Neural cell (in vitro differentiated cells): ENCODE data around the gene RBM33. TPM values are rescaled to one million over a fixed set of nuclear protein-coding genes. Genes with fewer than 3 reads are reported as not detected.

Source experiments
- H2AFZ ChIP-seq: fragments of 200-600, 300-800 bp; sonication (generic), shearing (Covaris generic); 2 replicates; pipeline ENCODE4 v1.6.0; 2014; ENCODE audit warnings: low read depth, mild to moderate bottlenecking, antibody characterized with exemption, low read length, moderate library complexity
- H3F3A ChIP-seq: fragments of 200-600 bp; shearing (Covaris generic); 2 replicates; pipeline ENCODE4 v1.6.1; 2016; ENCODE audit warnings: mild to moderate bottlenecking, moderate library complexity, mixed read lengths, antibody characterized with exemption, low read length; ENCODE audit not compliant: insufficient read depth, poor library complexity, severe bottlenecking
- H3K27ac ChIP-seq: fragments of 200-600, 300-800 bp; sonication (generic), shearing (Covaris generic); 2 replicates; pipeline ENCODE4 v1.5.1; 2014; ENCODE audit warnings: mild to moderate bottlenecking, low read length, moderate library complexity
- H3K27me3 ChIP-seq: fragments of 300-800, 200-600 bp; sonication (generic), shearing (Covaris generic); 2 replicates; pipeline ENCODE4 v1.6.0; 2014; ENCODE audit warnings: mild to moderate bottlenecking, low read depth, low read length, moderate library complexity; ENCODE audit not compliant: insufficient read depth
- H3K36me3 ChIP-seq: fragments of 300-800, 200-600 bp; sonication (generic), shearing (Covaris generic); 2 replicates; pipeline ENCODE4 v1.5.1; 2014; ENCODE audit warnings: mild to moderate bottlenecking, antibody characterized with exemption, low read length, moderate library complexity; ENCODE audit not compliant: insufficient read depth
- H3K4me2 ChIP-seq: fragments of 300-800, 200-600 bp; sonication (generic), shearing (Covaris generic); 2 replicates; pipeline ENCODE4 v1.6.0; 2014; ENCODE audit warnings: mild to moderate bottlenecking, low read length
- H3K4me3 ChIP-seq: fragments of 300-800, 200-600 bp; sonication (generic), shearing (Covaris generic); 2 replicates; pipeline ENCODE4 v1.5.1; 2014; ENCODE audit warnings: mild to moderate bottlenecking, low read length, moderate library complexity
- H3K79me2 ChIP-seq: fragments of 200-600 bp; shearing (Covaris generic); replicated peaks from 2 replicates; pipeline ENCODE4 v1.6.0; 2014; ENCODE audit warnings: mild to moderate bottlenecking, low read length, moderate library complexity; ENCODE audit not compliant: insufficient read depth
- H3K9ac ChIP-seq: fragments of 300-800, 200-600 bp; sonication (generic), shearing (Covaris generic); 2 replicates; pipeline ENCODE4 v1.6.1; 2016; ENCODE audit warnings: mild to moderate bottlenecking, low read length, mixed read lengths
- H3K9me2 ChIP-seq: fragments of 200-600 bp; shearing (Covaris generic); 2 replicates; pipeline ENCODE4 v1.6.1; 2016; ENCODE audit warnings: mild to moderate bottlenecking, low read length, mixed read lengths; ENCODE audit not compliant: insufficient read depth
- H3K9me3 ChIP-seq: fragments of 200-600, 300-800 bp; sonication (generic), shearing (Covaris generic); 2 replicates; pipeline ENCODE4 v1.6.1; 2016; ENCODE audit warnings: mild to moderate bottlenecking, mixed run types, low read length, moderate library complexity, mixed read lengths
- H4K20me1 ChIP-seq: fragments of 200-600 bp; shearing (Covaris generic); 2 replicates; pipeline ENCODE4 v1.6.1; 2016; ENCODE audit warnings: mild to moderate bottlenecking, mixed run types; ENCODE audit not compliant: insufficient read depth
- CTCF ChIP-seq: fragments of 450-650 bp; IDR thresholded peaks from 2 replicates; pipeline ENCODE4 v1.5.1; 2014; ENCODE audit warnings: antibody characterized with exemption, mild to moderate bottlenecking, moderate library complexity; ENCODE audit not compliant: poor library complexity, severe bottlenecking
- EP300 ChIP-seq: fragments of 450-650 bp; conservative IDR thresholded peaks from 2 replicates; pipeline ENCODE4 v1.6.1; 2014; ENCODE audit warnings: antibody characterized with exemption, mild to moderate bottlenecking, moderate library complexity; ENCODE audit not compliant: poor library complexity, severe bottlenecking
- EZH2 ChIP-seq: fragments of 200-600, 300-800 bp; shearing (Covaris generic), sonication (generic); IDR thresholded peaks from 2 replicates; pipeline ENCODE4 v1.6.1; 2014; ENCODE audit warnings: antibody characterized with exemption, low read length, borderline replicate concordance, mild to moderate bottlenecking; ENCODE audit not compliant: insufficient read depth, poor library complexity, severe bottlenecking
- MXI1 ChIP-seq: fragments of 450-650 bp; conservative IDR thresholded peaks from 2 replicates; pipeline ENCODE4 v1.6.1; 2014; ENCODE audit warnings: antibody characterized with exemption, mild to moderate bottlenecking; ENCODE audit not compliant: poor library complexity, severe bottlenecking
- POLR2AphosphoS5 ChIP-seq: IDR thresholded peaks from 2 replicates; pipeline ENCODE4 v1.6.1; 2012
- RAD21 ChIP-seq: fragments of 450-650 bp; conservative IDR thresholded peaks from 2 replicates; pipeline ENCODE4 v1.6.1; 2014; ENCODE audit warnings: antibody characterized with exemption, mild to moderate bottlenecking, moderate library complexity
- SMC3 ChIP-seq: fragments of 450-650 bp; conservative IDR thresholded peaks from 2 replicates; pipeline ENCODE4 v1.6.1; 2014; ENCODE audit warnings: antibody characterized with exemption, mild to moderate bottlenecking, moderate library complexity; ENCODE audit not compliant: poor library complexity
- TAF1 ChIP-seq: IDR thresholded peaks from 2 replicates; pipeline ENCODE4 v1.6.1; 2012; ENCODE audit warnings: low read depth
- polyA plus RNA-seq: library from polyadenylated mRNA; depleted of rRNA; stranded (reverse); fragments of >200 nt; gene quantifications from 2 replicates; pipeline ENCODE4 v1.2.3, GENCODE V29; 2014
- TF ChIP-seq, protein P1 (sequence below): IDR thresholded peaks from 2 replicates; pipeline ENCODE4 v1.6.1; 2012; ENCODE audit warnings: borderline replicate concordance

The RBM33 gene
- polyA plus RNA-seq, 1 donor from 2014 or later: 53.2 TPM

DNA sequence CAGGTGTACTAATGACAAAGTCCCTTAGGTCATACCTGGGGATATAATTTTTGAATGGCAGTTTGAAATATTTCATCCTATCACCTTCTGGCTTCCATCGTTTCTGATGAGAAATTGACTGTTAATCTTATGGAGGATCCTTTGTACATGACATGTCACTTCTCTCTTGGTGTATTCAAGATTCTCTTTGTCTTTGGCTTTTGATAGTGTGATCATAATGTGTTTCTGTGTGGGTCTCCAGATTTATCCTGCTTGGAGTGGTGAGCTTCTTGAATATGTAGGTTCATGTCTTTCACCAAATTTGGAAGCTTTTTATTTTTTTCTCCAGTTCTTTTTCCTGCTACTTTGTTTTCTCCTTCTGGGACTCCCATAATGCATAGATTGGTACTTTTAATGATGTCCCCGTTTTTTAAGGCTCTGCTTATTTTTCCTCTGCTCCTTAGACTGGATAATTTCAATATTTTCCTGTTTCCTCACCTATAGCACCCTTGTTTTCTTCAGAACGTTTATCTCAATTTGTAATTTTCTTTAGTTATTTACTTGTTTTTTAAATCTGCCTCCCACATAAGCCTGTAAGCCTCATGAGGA, 4.4 kb downstream of the RBM33 start:
- H3K9me3 ChIP-seq: peaks cover 5% of the 10 kb centered on the region
- no peaks in the 10 kb centered on the region for H4K20me1 ChIP-seq
- no peak overlapping the region for H3K9ac ChIP-seq
- no peaks in the 10 kb centered on the region for H3K36me3 ChIP-seq
- H3K9me2 ChIP-seq: no peaks in the 10 kb centered on the region
- no peak overlapping the region for H3K27ac ChIP-seq
- H3K27me3 ChIP-seq: no peaks in the 10 kb centered on the region
- TF ChIP-seq MXI1: no peak
- TF ChIP-seq, protein P1, sequence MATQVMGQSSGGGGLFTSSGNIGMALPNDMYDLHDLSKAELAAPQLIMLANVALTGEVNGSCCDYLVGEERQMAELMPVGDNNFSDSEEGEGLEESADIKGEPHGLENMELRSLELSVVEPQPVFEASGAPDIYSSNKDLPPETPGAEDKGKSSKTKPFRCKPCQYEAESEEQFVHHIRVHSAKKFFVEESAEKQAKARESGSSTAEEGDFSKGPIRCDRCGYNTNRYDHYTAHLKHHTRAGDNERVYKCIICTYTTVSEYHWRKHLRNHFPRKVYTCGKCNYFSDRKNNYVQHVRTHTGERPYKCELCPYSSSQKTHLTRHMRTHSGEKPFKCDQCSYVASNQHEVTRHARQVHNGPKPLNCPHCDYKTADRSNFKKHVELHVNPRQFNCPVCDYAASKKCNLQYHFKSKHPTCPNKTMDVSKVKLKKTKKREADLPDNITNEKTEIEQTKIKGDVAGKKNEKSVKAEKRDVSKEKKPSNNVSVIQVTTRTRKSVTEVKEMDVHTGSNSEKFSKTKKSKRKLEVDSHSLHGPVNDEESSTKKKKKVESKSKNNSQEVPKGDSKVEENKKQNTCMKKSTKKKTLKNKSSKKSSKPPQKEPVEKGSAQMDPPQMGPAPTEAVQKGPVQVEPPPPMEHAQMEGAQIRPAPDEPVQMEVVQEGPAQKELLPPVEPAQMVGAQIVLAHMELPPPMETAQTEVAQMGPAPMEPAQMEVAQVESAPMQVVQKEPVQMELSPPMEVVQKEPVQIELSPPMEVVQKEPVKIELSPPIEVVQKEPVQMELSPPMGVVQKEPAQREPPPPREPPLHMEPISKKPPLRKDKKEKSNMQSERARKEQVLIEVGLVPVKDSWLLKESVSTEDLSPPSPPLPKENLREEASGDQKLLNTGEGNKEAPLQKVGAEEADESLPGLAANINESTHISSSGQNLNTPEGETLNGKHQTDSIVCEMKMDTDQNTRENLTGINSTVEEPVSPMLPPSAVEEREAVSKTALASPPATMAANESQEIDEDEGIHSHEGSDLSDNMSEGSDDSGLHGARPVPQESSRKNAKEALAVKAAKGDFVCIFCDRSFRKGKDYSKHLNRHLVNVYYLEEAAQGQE: no peak
- TF ChIP-seq TAF1: no peak
- TF ChIP-seq SMC3: no peak
- no peak for TF ChIP-seq POLR2AphosphoS5
- TF ChIP-seq CTCF: no peak
- H3K79me2 ChIP-seq: peaks cover 91% of the 10 kb centered on the region
- no peak overlapping the region for H3K4me3 ChIP-seq
- H2AFZ ChIP-seq: no peak overlapping the region
- no peak overlapping the region for H3K4me2 ChIP-seq
- H3F3A ChIP-seq: no peaks in the 10 kb centered on the region

- peaks cover 5% of the 10 kb centered on the region for H3K9me3 ChIP-seq
Measured at GRCh38 chr7:155649588-155649987, 5.1 kb downstream of the RBM33 start.

More at GRCh38 chr7:155649588-155649987, 5.1 kb downstream of the RBM33 start:
- Histone ChIP-seq H3K79me2 (peaks cover 98% of the 10 kb centered on the region), H3K36me3 (no peaks in the 10 kb centered on the region), H3K27me3 (no peaks in the 10 kb centered on the region), H3K27ac (no peak overlapping the region), H3K9ac (no peak overlapping the region), H3F3A (no peaks in the 10 kb centered on the region), H2AFZ (no peak overlapping the region), H4K20me1 (no peaks in the 10 kb centered on the region), H3K9me2 (no peaks in the 10 kb centered on the region), H3K4me3 (no peak overlapping the region), H3K4me2 (no peak overlapping the region)
- TF ChIP-seq POLR2AphosphoS5: no peak
- no peak for TF ChIP-seq MXI1
- TF ChIP-seq, protein P1: no peak
- TF ChIP-seq RAD21: no peak
- no peak for TF ChIP-seq CTCF
- TF ChIP-seq EP300: no peak
- TF ChIP-seq EZH2: no peak
- no peak for TF ChIP-seq SMC3
